CD4-positive, alpha-beta T cell treated with Interleukin-17A for 4 hours (primary cell): Measurements from ENCODE around the gene NRP1.

ENCODE experiments used
- DNase-seq: peaks from one replicate; pipeline ENCODE4 v3.0.0-alpha.2; 2020; ENCODE audit warnings: mixed read lengths

The NRP1 gene

GRCh38 chr10:33201056-33201780 lies 133.2 kb downstream of the NRP1 start:
- no peak for DNase-seq

DNA sequence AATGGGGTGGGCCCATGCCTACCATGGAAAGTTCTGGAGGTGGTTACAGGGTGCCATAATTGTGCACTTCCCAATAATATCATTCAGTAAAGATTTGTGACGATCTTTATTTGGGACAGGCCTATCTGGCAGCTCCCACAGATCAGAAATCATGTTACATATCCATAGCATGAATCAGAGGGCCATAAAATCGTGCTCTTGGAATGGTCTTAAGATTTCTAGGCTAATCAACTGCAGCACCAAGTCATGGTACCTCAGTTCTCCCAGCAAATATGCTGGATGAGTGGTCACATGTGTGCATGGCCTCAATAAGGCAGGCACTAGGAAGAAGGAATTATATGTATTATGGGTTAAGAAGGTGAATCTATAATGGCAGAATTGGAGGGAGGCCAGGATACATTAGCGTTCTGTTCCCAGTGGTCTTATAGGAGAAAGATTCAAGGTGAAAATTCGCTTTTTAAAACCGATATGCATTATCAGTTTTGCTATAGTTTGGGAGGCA lies 134.7 kb downstream of the NRP1 start:
- DNase-seq = no peak

DNA sequence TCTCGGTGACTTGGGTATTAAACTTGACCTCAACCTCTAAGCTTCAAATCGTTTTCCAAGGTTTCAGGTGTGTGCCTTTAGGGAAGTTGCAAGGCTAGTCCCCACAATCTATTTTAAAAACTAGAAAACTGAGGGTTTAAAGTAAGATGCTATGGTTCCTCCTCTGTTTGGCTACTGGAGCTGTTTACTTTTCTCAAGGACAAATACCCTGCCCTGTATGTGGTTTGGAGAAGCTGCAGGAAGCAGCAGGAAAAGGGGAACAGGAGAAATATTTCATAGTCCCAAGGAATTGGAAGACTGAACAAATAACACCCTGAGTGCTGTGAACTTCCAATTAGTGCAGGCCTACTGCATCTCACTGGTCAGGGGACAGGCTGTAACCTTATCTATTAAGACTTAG lies 135.9 kb downstream of the NRP1 start:
- DNase-seq = no peak

GRCh38 chr10:33196710-33197491 lies 137.6 kb downstream of the NRP1 start:
- DNase-seq = no peak

DNA sequence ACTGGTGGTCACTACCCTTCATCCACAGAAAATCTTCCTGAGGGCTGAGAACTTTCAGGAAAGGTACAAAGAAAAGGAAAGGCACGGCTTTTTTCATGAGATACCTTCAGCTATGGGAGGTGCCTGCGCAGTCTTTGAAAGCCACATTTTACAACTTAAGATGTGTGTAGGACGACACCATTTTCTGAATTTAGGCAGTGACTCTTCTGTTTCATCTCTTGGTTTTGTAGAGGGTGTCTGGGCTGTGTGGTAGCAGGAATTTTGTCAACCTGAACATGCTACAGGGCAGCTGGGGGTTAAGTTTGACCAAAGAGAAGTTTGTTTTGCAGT lies 138.1 kb downstream of the NRP1 start:
- DNase-seq = no peak

- no peak for DNase-seq
Measured at GRCh38 chr10:33195608-33196376, 138.7 kb downstream of the NRP1 start.

- no peak for DNase-seq
Measured at GRCh38 chr10:33193701-33194521, 140.6 kb downstream of the NRP1 start.

DNA sequence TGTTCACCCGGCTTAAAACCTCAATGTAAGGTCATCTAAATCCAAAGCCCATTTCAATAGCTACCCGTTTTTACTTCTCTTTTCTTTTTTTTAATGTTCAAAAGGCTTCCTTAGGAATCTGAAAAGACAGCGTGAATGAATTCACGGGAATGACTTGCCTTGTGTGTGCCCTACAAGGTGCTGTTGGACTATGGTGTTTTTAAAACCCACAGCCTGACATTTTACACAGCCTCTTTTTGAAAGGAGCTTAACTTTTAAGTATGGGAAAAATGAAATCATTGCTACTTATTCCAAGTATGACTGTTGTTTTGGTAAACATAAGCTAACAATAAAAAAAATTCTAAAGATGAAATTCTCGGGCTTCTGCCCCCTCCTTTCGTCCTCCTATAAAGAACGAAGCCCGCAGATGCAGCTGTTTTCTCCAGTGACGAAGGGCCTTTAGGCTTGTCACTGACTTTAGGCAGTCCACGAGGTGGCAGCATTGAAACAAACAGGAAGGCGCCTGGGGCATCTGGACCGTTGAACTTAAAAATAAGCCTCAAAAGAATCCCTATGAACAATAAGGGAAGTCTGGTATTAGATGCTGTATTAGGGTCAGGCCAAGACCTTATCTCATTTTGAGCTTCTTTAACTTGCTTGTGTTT lies 141.3 kb downstream of the NRP1 start:
- peak; percentile 84 for DNase-seq

DNA sequence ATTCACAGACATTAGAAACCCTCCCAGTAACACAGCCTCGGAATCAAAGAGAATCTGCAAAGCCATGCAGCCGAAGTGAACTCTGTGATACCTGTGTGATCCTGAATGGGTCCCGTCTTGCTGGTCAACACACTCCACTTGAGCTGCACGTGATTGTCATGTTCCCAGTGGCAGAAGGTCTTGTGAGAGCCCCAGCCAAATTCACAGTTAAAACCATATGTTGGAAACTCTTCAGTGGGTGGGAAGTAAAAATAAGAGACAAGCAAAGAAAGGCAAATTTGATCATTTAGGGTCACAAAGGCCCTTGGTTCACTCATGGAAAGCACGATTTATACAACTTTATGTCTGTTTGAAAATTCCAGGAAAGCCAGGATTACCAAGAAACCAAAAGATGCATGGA lies 142.3 kb downstream of the NRP1 start:
- no peak for DNase-seq

GRCh38 chr10:33190406-33190805 lies 144.1 kb downstream of the NRP1 start:
- no peak for DNase-seq

- no peak for DNase-seq
Measured at GRCh38 chr10:33189808-33190207, 144.7 kb downstream of the NRP1 start.

GRCh38 chr10:33189363-33189762 lies 145.1 kb downstream of the NRP1 start:
- no peak for DNase-seq

GRCh38 chr10:33187427-33187999 lies 147.0 kb downstream of the NRP1 start:
- DNase-seq = no peak

GRCh38 chr10:33186150-33186549 lies 148.3 kb downstream of the NRP1 start:
- no peak for DNase-seq

DNA sequence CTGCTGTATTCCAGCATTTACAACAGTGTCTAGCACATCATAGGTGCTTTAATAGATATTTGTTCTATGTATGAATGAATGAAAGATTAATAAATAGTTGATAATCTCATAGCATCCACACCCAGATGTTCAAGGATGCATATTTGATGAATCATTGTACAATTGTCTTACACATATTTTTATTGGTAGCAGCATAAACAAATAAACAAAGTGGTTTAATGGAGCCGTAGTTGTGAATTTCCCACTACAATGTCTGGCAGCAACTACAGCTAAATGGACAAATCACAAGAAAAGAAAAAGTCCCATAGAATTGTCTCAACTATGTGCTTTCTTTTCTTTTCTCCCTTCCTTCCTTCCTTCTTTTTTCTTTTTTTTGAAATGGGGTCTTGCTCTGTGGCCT lies 150.8 kb downstream of the NRP1 start:
- no peak for DNase-seq

GRCh38 chr10:33180921-33181320 lies 153.5 kb downstream of the NRP1 start:
- no peak for DNase-seq

DNA sequence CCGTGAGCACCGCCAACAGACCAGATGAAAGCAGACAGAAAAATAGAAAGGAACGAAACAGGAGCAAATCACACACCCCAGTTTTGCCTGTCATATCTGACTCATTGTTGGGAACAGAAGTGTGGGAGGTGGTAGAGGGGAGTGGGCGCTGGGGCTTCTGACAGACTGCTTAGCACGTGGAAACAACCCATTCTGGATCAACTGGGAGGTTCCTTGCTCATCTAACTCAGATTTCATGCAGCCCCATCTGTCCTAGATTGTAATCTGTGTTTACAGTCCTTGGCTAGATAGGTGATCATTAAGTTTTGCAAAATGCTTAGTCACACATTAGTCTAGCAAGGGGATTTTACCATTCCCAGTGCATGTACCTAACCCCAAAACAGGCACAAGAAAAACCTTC lies 154.1 kb downstream of the NRP1 start:
- DNase-seq = no peak

- no peak for DNase-seq
Measured at GRCh38 chr10:33179067-33179466, 155.4 kb downstream of the NRP1 start.

DNA sequence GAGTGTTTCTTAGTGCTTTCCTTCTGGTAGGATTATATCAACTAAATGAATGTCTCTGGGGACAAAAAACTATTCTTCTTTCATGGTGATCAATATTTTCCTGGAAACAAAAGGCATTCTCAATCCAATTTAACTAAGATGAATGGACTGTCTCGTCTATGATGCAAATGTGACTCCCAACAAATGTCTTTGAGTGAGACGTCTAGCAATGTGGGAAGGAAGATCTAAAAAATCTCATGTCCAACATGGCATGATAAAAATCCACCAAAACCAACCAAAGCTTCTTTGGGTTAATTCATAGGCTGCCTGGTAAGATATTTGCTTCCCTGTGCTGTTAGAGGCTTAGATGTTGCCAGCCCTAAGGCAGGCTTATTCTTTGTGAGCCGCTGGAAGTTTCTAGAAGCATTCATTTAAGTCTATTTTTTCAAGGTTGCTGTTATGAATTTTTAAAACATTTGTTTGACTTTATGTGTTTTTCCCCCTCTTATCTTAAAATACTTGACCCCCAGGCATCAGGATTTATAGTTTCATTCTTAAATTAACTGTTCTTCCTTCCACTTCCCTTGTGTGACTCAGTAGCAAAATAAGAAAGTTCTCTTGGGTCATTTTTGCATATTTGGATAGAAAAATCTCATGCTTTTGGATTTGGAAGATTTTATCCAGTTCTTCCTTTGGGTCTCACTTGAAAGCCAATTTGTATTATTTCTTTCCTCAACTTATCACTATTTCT lies 156.3 kb downstream of the NRP1 start:
- no peak for DNase-seq

- DNase-seq = no peak
Measured at GRCh38 chr10:33176688-33177087, 157.8 kb downstream of the NRP1 start.
